Activated T-helper 1 cell treated with anti-CD3 and anti-CD28 coated beads, Interleukin-2, amount 50 U/mL, for 16 hours (primary cell): ENCODE results near the gene LGALS3.

Source experiments
- DNase-seq, 2 donors: peaks; one replicate each; pipeline ENCODE4 v3.0.0-alpha.2; 2020; ENCODE audit warnings: low read depth in 1 of 2, low spot score in 1 of 2

LGALS3 gene

GRCh38 chr14:55130196-55130550 is 1.1 kb downstream of the LGALS3 start:
- DNase-seq = no peak

DNA sequence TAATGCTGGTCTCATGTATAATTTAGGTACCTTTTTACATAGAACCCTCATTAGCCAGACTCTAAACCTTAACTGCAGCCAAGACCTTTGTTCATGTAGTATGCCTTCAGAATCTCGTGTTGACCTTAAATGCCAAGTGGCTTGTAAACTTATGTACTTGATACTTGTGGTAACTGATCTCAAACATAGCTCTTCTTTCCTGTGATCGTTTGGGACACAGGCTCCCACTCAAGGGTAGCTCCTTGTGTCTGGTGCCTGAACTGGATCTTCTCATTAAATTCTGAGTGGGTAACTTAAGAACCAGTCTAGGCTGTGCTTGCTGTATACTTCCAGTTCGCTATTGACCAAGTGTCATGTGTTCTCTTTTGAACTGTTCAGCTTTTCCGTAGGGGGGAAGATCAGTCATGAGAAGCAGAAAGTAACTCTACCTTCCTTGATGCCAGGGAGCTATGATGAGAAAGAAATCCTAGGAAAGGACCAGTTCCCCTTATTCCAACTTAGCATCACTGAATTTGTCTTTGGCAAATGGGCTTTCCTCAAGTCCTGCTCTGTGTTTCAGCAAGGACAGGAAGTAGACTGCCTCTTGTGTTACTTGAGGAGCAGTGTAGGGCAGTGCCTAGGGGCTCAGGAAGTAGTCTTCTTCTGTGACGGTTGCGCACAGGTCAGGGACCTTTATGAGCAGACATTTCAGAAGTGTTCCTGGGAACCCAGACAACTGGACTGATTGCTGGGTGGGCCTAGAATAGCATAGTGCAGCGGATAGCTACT is 2.5 kb downstream of the LGALS3 start:
- DNase-seq = no peak

DNA sequence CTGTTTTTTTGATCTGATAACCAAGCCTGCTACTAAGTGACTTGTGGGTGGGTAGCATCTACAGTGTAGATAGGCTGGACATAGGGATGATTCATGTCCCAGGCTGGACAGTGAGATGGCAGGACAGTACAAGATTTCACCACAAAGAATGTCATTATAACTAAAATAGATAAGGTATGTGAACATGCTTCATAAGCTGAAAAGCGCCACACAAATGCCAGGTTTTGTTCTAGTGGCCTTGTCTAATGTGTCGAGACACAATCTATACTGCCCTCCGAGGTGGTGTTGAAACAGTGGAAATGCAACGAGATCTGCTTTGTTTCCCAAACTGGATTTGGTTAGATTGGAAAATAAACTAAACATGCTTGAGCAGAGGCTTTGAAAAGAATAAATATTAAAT is 4.4 kb downstream of the LGALS3 start:
- no peak for DNase-seq

DNA sequence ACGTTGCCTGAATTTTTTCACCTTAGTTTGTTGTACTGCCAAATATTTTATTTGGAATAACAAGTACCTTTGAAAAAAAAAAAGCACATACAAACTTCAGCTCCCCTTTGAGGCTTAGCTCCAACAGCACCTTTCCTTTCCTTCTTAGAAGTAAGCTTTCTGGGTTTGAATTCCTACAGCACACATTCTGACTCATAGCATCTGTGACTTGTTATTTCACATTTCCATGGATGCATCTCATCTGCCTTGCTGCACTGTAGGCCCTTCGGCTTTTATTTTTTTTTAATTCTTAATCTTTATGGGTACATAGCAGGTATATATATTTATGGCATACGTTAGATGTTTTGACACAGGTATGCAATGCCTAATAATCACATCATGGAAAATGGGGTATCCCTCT is 7.2 kb downstream of the LGALS3 start:
- DNase-seq = no peak

- DNase-seq = no peak
Observed at GRCh38 chr14:55136885-55137786, 8.1 kb downstream of the LGALS3 start.

- DNase-seq = no peak
Observed at GRCh38 chr14:55138091-55138490, 9.0 kb downstream of the LGALS3 start.

GRCh38 chr14:55139141-55139540 is 10.1 kb downstream of the LGALS3 start:
- no peak for DNase-seq

DNA sequence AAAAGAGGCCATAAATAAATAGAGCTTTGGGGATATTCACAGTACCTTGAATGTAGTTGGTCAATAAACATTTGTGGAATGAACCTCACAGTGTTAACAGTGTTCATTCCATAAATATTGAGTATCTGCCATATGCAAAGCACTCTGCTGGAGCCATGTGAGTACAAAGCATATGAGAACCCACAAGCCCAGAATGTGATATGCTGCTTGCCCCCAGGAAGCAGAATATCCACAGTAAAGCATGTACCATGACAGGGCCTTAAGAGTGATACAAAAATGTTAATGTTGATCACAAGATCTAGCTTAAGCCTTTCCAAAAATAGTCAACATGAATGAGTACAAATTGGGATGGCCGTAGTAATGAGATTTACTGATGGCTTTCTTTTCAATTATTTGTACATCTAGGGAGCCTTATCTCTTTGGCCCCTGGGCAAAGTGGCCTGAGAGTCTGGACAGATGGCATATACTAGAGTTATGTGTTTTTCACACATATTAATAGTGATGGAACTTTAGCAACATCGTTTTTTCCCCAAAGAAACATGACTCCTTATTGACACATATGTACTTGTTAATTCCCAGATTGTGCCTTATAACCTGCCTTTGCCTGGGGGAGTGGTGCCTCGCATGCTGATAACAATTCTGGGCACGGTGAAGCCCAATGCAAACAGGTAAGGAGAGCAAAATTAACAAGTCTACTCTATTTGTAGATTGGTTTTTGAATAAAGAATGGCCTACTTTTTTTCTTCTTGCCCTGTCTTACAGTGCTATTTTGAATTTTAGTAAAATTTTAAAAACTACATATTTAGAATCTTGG is 10.9 kb downstream of the LGALS3 start:
- no peak for DNase-seq

GRCh38 chr14:55141825-55142224 is 12.8 kb downstream of the LGALS3 start:
- DNase-seq = no peak

DNA sequence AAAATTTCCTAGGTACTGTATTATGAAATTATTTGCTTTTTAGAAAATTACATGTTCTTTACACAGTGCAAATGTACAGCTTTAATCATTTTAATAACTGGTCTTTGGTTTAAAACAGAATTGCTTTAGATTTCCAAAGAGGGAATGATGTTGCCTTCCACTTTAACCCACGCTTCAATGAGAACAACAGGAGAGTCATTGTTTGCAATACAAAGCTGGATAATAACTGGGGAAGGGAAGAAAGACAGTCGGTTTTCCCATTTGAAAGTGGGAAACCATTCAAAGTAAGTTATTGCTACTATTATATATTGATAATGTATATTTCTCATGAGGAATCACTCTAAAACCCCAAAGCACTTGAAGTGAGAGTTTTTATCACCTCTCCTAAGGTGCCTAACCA is 13.4 kb downstream of the LGALS3 start:
- DNase-seq = no peak

DNA sequence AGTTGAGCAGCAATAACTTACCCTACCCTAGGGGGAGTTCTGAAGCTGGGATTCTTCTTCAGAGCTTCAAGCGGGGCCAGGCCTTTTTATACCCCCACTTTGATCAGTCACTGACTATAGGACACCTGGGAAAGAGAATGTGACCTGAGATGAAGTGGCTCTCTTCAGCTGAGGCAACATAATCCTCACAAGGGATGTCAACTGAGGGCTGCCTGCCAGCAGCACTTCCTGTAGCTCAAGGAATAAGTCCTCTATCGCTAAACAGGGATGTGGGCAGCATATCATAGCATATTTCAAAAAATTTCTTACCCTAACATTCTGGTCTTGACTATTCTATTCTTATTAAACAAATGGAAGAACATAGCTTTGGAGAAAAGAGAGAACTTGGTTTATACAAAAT is 17.4 kb downstream of the LGALS3 start:
- DNase-seq = no peak

- DNase-seq = no peak
Observed at GRCh38 chr14:55151601-55152000, 22.5 kb downstream of the LGALS3 start.

DNA sequence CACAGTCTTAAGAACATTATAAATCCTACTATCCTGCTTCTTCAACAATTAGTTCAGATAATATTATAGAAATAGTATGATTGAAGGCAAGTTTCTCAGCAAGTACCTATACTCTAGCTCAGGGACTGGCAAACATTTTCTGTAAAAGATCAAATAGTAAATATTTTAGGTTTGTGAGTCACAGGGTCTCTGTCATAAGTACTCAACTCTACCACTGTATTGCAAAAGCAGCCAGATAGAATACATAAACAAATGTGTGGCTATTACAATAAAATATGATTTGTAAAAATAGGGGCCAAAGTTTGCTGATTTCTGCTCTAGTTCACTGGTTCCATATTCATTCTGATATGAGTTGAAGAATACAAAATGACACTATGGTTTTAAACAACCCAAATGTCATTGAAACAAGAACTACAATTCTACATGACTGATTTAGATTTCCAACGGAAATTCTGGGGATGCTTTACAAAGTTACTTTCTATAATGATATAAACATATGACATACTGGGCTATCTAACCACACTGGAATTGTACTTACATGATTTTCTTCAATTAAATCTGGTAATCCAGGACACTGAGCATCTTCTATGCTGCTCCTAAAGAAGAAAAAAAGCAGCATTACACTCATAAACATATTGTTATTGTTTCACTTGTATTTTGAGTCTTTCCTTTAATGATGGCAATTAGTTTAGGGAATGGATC is 23.2 kb downstream of the LGALS3 start:
- DNase-seq = no peak

GRCh38 chr14:55153951-55154350 is 24.9 kb downstream of the LGALS3 start:
- DNase-seq = no peak

DNA sequence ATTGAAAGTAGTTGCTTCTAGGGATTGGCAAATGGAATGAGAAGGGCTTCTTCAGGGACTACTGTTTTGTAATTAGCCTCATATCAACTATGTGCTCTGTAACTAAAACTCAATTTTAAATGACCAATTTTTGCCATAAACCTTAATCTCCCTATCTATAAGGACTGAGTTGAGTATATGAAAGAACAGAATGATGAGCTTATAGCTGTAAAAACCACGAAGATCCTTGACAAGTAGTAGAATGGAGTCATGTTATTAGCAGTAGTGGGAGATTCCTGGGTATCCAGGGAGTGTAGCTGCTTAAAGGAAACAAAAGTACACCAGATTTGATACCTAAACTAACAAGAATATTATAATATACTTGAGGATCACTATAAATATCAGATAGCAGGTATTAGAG is 28.0 kb downstream of the LGALS3 start:
- no peak for DNase-seq

DNA sequence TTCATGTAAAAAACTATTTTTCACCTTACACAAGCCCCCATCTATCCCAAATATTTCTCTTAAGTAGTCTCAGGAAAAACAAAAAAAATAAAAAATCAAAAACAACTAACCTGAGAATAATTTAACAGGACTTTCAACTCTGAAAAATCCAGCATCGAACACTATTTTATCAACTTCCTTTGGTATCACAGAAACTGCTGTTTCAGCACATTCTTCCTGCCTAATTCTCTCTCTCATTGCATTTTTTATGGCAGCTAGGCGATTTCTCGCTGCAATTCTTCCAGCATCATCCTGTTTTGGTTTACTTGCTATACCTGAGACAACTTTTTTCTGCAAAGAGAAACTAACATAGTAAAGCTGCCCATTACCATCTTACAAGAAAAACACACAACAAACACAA is 29.4 kb downstream of the LGALS3 start:
- DNase-seq = no peak

GRCh38 chr14:55160989-55161388 is 31.9 kb downstream of the LGALS3 start:
- DNase-seq = no peak

- DNase-seq = no peak
Observed at GRCh38 chr14:55170526-55170925, 41.5 kb downstream of the LGALS3 start.

GRCh38 chr14:55180006-55180405 is 51.0 kb downstream of the LGALS3 start:
- DNase-seq = no peak

GRCh38 chr14:55180434-55180833 is 51.4 kb downstream of the LGALS3 start:
- DNase-seq = no peak

DNA sequence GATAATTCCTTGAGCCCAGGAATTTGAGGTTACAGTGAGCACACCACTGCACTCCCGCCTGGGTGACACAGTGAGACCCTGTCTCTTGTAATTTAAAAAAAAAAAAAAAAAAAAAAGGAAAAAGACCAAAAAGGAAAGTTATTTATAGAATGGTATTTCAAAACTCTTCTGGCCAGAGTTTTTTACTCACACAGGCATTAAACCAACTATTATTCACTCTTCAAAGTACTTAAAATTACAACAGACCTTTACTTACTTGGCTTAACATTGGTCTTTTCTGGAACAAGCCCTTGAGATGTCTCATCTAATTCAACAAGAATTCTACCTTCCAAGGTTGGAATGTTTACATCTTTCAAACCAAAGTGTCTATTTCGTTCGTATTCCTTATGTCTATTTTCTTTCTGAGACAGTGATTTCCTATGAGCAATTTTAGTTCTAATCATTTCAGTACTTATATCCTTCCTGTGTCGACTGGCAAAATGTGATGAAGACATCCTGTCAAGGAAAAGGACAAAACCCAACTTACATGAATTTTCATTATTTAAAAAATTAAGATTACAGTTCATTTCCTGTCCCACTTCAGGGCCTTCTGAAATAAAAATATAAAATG is 59.7 kb downstream of the LGALS3 start:
- DNase-seq = no peak
